H1 (cell line): ENCODE measurements around the gene S1PR3. TPM values are rescaled to one million over a fixed set of nuclear protein-coding genes. Genes with fewer than 3 reads are reported as not detected.

ENCODE experiments used
- CTCF ChIA-PET: fragments of 300-600 bp; sonication (Branson Sonifier 250); formaldehyde crosslinking; loops from one replicate; lab custom pipeline; 2021; ENCODE audit not compliant: partially characterized antibody; lab: Charles Lee
- POLR2A ChIA-PET: fragments of 300-600 bp; sonication (Branson Sonifier 250); formaldehyde crosslinking; loops from one replicate; lab custom pipeline; 2021; ENCODE audit warnings: inconsistent platforms; ENCODE audit not compliant: partially characterized antibody; lab: Charles Lee
- DNase-seq, 2 experiments: peaks; one replicate each; pipeline versions ENCODE4 v3.0.0 to v3.0.0-alpha.2; 2010 to 2022; ENCODE audit warnings: low spot score in 2 of 2, low read depth in 1 of 2, mixed read lengths in 1 of 2
- FAIRE-seq: peaks from 2 replicates; lab custom pipeline; 2011; peaks lifted over from hg19 to GRCh38; lab: Jason Lieb, UNC
- H2AFZ ChIP-seq: 2 replicates; pipeline ENCODE4 v1.8.1; 2012; ENCODE audit warnings: low read length, inconsistent platforms
- H2AK5ac ChIP-seq: 2 replicates; pipeline ENCODE4 v1.6.1; 2013; ENCODE audit warnings: low read depth, low read length
- H2BK120ac ChIP-seq: replicated peaks from 2 replicates; pipeline ENCODE3; 2013; ENCODE audit warnings: low read depth, low read length, inconsistent platforms
- H2BK12ac ChIP-seq: 2 replicates; pipeline ENCODE4 v1.6.1; 2013; ENCODE audit warnings: low read depth, low read length
- H2BK15ac ChIP-seq: 2 replicates; pipeline ENCODE4 v1.6.1; 2013; ENCODE audit warnings: low read length
- H2BK20ac ChIP-seq: 2 replicates; pipeline ENCODE4 v1.6.1; 2013; ENCODE audit warnings: low read length
- H2BK5ac ChIP-seq: 2 replicates; pipeline ENCODE4 v1.6.1; 2013; ENCODE audit warnings: low read depth, low read length
- H3K14ac ChIP-seq: 2 replicates; pipeline ENCODE4 v1.6.1; 2013; ENCODE audit warnings: inconsistent platforms; ENCODE audit not compliant: insufficient read length
- H3K18ac ChIP-seq: 2 replicates; pipeline ENCODE4 v1.6.1; 2013; ENCODE audit warnings: low read length; ENCODE audit errors: extremely low read depth
- H3K23ac ChIP-seq: 2 replicates; pipeline ENCODE4 v1.6.1; 2013; ENCODE audit warnings: inconsistent platforms; ENCODE audit not compliant: insufficient read length
- H3K23me2 ChIP-seq: 2 replicates; pipeline ENCODE4 v1.6.1; 2013; ENCODE audit warnings: low read depth, low read length
- H3K27ac ChIP-seq: 2 replicates; pipeline ENCODE4 v1.6.1; 2011; ENCODE audit warnings: low read depth, low read length, inconsistent platforms
- H3K27me3 ChIP-seq, 4 experiments: replicated peaks in 1 of 4; 1 replicate in 1 of 4; 2 replicates in 3 of 4; pipeline versions ENCODE4 v1.6.1 to v1.8.1; 2011 to 2013; ENCODE audit warnings: low read length in 3 of 4, mild to moderate bottlenecking in 3 of 4, inconsistent platforms in 2 of 4, mixed read lengths in 2 of 4, moderate library complexity in 1 of 4; ENCODE audit not compliant: control insufficient read depth in 3 of 4, insufficient read depth in 3 of 4; ENCODE audit errors: extremely low read depth in 1 of 4
- H3K36me3 ChIP-seq, 4 experiments: 2 replicates each; pipeline versions ENCODE4 v1.6.1 to v1.8.1; 2011 to 2013; ENCODE audit warnings: mild to moderate bottlenecking in 4 of 4, low read length in 3 of 4, moderate library complexity in 2 of 4, control low read depth in 1 of 4, inconsistent platforms in 1 of 4; ENCODE audit not compliant: insufficient read depth in 4 of 4, control insufficient read depth in 2 of 4
- H3K4ac ChIP-seq: replicated peaks from 2 replicates; pipeline ENCODE3; 2013; ENCODE audit warnings: low read length, low read depth, mixed read lengths, inconsistent platforms; ENCODE audit not compliant: insufficient read length
- H3K4me1 ChIP-seq, 4 experiments: replicated peaks in 1 of 4; 1 replicate in 1 of 4; 2 replicates in 3 of 4; pipeline versions ENCODE4 v1.6.1 to v1.8.1; 2011 to 2013; ENCODE audit warnings: low read length in 3 of 4, inconsistent platforms in 2 of 4, mixed read lengths in 1 of 4; ENCODE audit not compliant: insufficient read depth in 4 of 4, control insufficient read depth in 3 of 4
- H3K4me2 ChIP-seq, 2 experiments: 2 replicates each; pipeline versions ENCODE4 v1.6.1 to v1.8.1; 2011 to 2013; ENCODE audit warnings: low read depth in 2 of 2, low read length in 2 of 2, control low read depth in 1 of 2, inconsistent platforms in 1 of 2, mild to moderate bottlenecking in 1 of 2; ENCODE audit not compliant: insufficient read depth in 1 of 2
- H3K4me3 ChIP-seq, 4 experiments: fragments of 200-600, 300-600 bp in 1 of 4; sonication (generic), shearing (Covaris generic), sonication (Bioruptor Twin) in 1 of 4; 2 replicates each; pipeline versions ENCODE4 v1.5.1 to v1.8.1; 2011 to 2016; ENCODE audit warnings: low read length in 4 of 4, low read depth in 3 of 4, control low read depth in 2 of 4, inconsistent platforms in 2 of 4, mild to moderate bottlenecking in 2 of 4, mixed read lengths in 1 of 4, moderate library complexity in 1 of 4; ENCODE audit not compliant: insufficient read depth in 2 of 4; ENCODE audit errors: extremely low read depth in 1 of 4
- H3K56ac ChIP-seq: replicated peaks from 2 replicates; pipeline ENCODE3; 2013; ENCODE audit warnings: low read depth, mild to moderate bottlenecking, mixed read lengths, low read length, inconsistent platforms; ENCODE audit not compliant: insufficient read length
- H3K79me1 ChIP-seq: 2 replicates; pipeline ENCODE4 v1.6.1; 2013; ENCODE audit warnings: low read depth, low read length, control low read depth
- H3K79me2 ChIP-seq, 2 experiments: 2 replicates each; pipeline versions ENCODE4 v1.6.1 to v1.8.1; 2012 to 2013; ENCODE audit warnings: low read length in 2 of 2, mild to moderate bottlenecking in 2 of 2, inconsistent platforms in 1 of 2; ENCODE audit not compliant: insufficient read depth in 2 of 2, control insufficient read depth in 1 of 2
- H3K9ac ChIP-seq, 4 experiments: replicated peaks in 1 of 4; 1 replicate in 1 of 4; 2 replicates in 3 of 4; pipeline versions ENCODE4 v1.6.1 to v1.8.1; 2011 to 2013; ENCODE audit warnings: low read depth in 3 of 4, low read length in 3 of 4, control low read depth in 2 of 4, mild to moderate bottlenecking in 2 of 4, moderate library complexity in 2 of 4, inconsistent platforms in 1 of 4; ENCODE audit errors: extremely low read depth in 1 of 4
- H3K9me3 ChIP-seq, 2 experiments: 2 replicates each; pipeline versions ENCODE4 v1.6.1 to v1.8.1; 2012 to 2013; ENCODE audit warnings: mild to moderate bottlenecking in 2 of 2, moderate library complexity in 2 of 2, control low read depth in 1 of 2, inconsistent platforms in 1 of 2, low read depth in 1 of 2, low read length in 1 of 2, mixed read lengths in 1 of 2; ENCODE audit not compliant: insufficient read depth in 2 of 2
- H4K20me1 ChIP-seq, 2 experiments: replicated peaks in 1 of 2; 2 replicates each; pipeline versions ENCODE3 to v1.8.1; 2011 to 2013; ENCODE audit warnings: inconsistent platforms in 2 of 2, low read length in 2 of 2, mild to moderate bottlenecking in 1 of 2; ENCODE audit not compliant: insufficient read depth in 2 of 2, control insufficient read depth in 1 of 2
- H4K5ac ChIP-seq: 2 replicates; pipeline ENCODE4 v1.6.1; 2013; ENCODE audit warnings: low read length, low read depth, mixed read lengths, inconsistent platforms; ENCODE audit not compliant: insufficient read length
- H4K8ac ChIP-seq: 2 replicates; pipeline ENCODE4 v1.8.0; 2013; ENCODE audit warnings: mild to moderate bottlenecking, moderate library complexity, low read length, inconsistent platforms; ENCODE audit not compliant: insufficient read depth; ENCODE audit errors: extremely low read depth
- H4K91ac ChIP-seq: replicated peaks from 2 replicates; pipeline ENCODE3; 2013; ENCODE audit warnings: low read length, mixed read lengths, inconsistent platforms; ENCODE audit not compliant: insufficient read length
- BACH1 ChIP-seq: IDR thresholded peaks from 2 replicates; pipeline ENCODE4 v1.6.1; 2012; ENCODE audit warnings: low read length, improper control_type of control experiment
- CBX8 ChIP-seq: fragments of 300-800, 300-1000 bp; sonication (generic); IDR thresholded peaks from 2 replicates; pipeline ENCODE4 v1.7.1; 2016; ENCODE audit warnings: low read depth, low read length, borderline replicate concordance
- EP300 ChIP-seq, 2 experiments: IDR thresholded peaks; 1 replicate in 1 of 2; 2 replicates in 1 of 2; pipeline ENCODE4 v1.6.1; 2011 to 2012; ENCODE audit warnings: low read depth in 2 of 2, low read length in 2 of 2, mild to moderate bottlenecking in 2 of 2, borderline replicate concordance in 1 of 2, inconsistent platforms in 1 of 2, moderate library complexity in 1 of 2
- GTF2F1 ChIP-seq: IDR thresholded peaks from 2 replicates; pipeline ENCODE4 v1.6.1; 2012; ENCODE audit warnings: low read depth, low read length, improper control_type of control experiment, borderline replicate concordance
- NANOG ChIP-seq: IDR thresholded peaks from 2 replicates; pipeline ENCODE4 v1.6.1; 2011; ENCODE audit warnings: low read length, low read depth, mild to moderate bottlenecking, inconsistent platforms; ENCODE audit not compliant: insufficient read depth, poor library complexity, severe bottlenecking
- POLR2A ChIP-seq, 2 experiments: IDR thresholded peaks; 1 replicate in 1 of 2; 2 replicates in 1 of 2; pipeline ENCODE4 v1.6.1; 2011; ENCODE audit warnings: low read depth in 2 of 2, low read length in 2 of 2, mild to moderate bottlenecking in 2 of 2; ENCODE audit errors: control extremely low read depth in 1 of 2
- RXRA ChIP-seq: IDR thresholded peaks from 2 replicates; pipeline ENCODE4 v1.6.1; 2011; ENCODE audit warnings: low read depth, mild to moderate bottlenecking, low read length, moderate library complexity; ENCODE audit not compliant: insufficient read depth
- SP2 ChIP-seq: IDR thresholded peaks from 2 replicates; pipeline ENCODE4 v1.6.1; 2012; ENCODE audit warnings: mild to moderate bottlenecking, low read length, inconsistent platforms
- SP4 ChIP-seq: IDR thresholded peaks from 2 replicates; pipeline ENCODE4 v1.6.1; 2012; ENCODE audit warnings: low read length, inconsistent platforms
- ZNF274 ChIP-seq: IDR thresholded peaks from 2 replicates; pipeline ENCODE4 v1.7.0; 2012; ENCODE audit warnings: low read length, borderline replicate concordance; ENCODE audit errors: extremely low read depth
- WGBS, 2 experiments: shearing (Covaris generic) in 1 of 2; methylation state at CpG; one replicate each; pipeline versions ENCODE4 v1.1.6 to v1.1.7; 2013 to 2015; ENCODE audit warnings: low lambda C conversion rate in 2 of 2, mixed read lengths in 2 of 2, inconsistent platforms in 1 of 2, low coverage in 1 of 2, missing lambda C conversion rate in 1 of 2; ENCODE audit not compliant: insufficient replicate concordance in 2 of 2, insufficient coverage in 1 of 2, insufficient read length in 1 of 2; ENCODE audit errors: extremely low coverage in 1 of 2, missing lambda C conversion rate in 1 of 2; 5-methylcytosine and 5-hydroxymethylcytosine counted together
- polyA plus RNA-seq, 7 experiments: library from polyadenylated mRNA; depleted of rRNA in 3 of 7; stranded (reverse) in 5 of 7; unstranded in 2 of 7; fragments of >200 nt in 5 of 7; fragments of 200-250 nt in 2 of 7; gene quantifications; 1 replicate in 5 of 7; 2 replicates in 1 of 7; 4 replicates in 1 of 7; pipeline versions ENCODE4 v1.2.1 to v1.2.3, GENCODE V29; 2011 to 2013; ENCODE audit warnings: missing spikeins in 2 of 7, mixed read lengths in 2 of 7
- total RNA-seq: library from RNA; stranded (reverse); fragmentation: NEBNext Ultra II Directional; extraction: Animal tissue kit (Norgen Biotek cat#: 25700); gene quantifications from 2 replicates; pipeline ENCODE4 v1.2.1, GENCODE V29; 2021
- TF ChIP-seq, protein P1 (sequence below): IDR thresholded peaks from 2 replicates; pipeline ENCODE4 v1.6.1; 2012; ENCODE audit warnings: inconsistent platforms
- TF ChIP-seq, protein P2 (sequence below): IDR thresholded peaks from 2 replicates; pipeline ENCODE4 v1.6.1; 2012; ENCODE audit warnings: inconsistent platforms

S1PR3 gene
- total and polyA plus RNA-seq, 2 of the 8 experiments (the other 6 are each of a cell fraction or from before 2014, with no cell fraction given), result 3.7 to 6.4 TPM

DNA sequence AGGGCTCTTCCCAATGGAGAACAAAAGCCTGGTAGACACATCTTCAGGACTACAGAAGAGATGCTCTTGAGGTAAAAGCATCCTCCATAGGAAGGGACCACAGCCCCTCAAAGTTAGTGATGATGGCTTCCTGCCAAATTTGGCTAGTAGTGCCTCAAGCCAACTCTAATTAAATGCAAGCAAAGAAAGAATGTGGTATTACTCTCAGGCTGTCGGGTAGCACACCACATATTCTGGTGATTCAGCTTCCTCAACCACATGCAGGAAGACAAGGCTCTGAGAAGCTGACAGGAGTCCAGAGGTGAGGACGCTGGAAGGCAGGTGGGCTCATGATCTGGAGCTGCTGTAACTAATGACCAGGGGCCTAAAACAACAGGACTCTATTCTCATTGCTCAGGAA is 37.2 kb upstream of the S1PR3 start:
- H3K4ac ChIP-seq, result no peak overlapping the region
- H3K9me3 ChIP-seq, result peaks cover 0 to 4% of the 10 kb centered on the region in 2 experiments; a peak in 1 of 4 replicates
- no peak overlapping the region for H2AFZ ChIP-seq
- no peak overlapping the region for H4K5ac ChIP-seq
- no peak overlapping the region for H3K18ac ChIP-seq
- WGBS, 2 experiments, result 97% methylated on average over 2 of the region's 2 CpGs; no CpG with 5 or more reads in 1 of the 2 experiments
- H2BK15ac ChIP-seq, result no peak overlapping the region
- H3K27me3 ChIP-seq, result no peaks in the 10 kb centered on the region
- H3K23ac ChIP-seq, result no peak overlapping the region
- ChIA-PET POLR2A (no interaction called here), CTCF (no interaction called here)
- H3K14ac ChIP-seq, result no peak overlapping the region
- no peak overlapping the region for H2BK5ac ChIP-seq
- no peak overlapping the region for H3K9ac ChIP-seq
- H4K8ac ChIP-seq, result no peak overlapping the region
- H2AK5ac ChIP-seq, result no peak overlapping the region
- no peak overlapping the region for H2BK12ac ChIP-seq
- H3K23me2 ChIP-seq, result no peaks in the 10 kb centered on the region
- DNase-seq (no peak), FAIRE-seq (no peak)
- no peak overlapping the region for H3K4me3 ChIP-seq
- H3K4me2 ChIP-seq, result no peak overlapping the region
- no peak overlapping the region for H2BK20ac ChIP-seq
- H2BK120ac ChIP-seq, result no peak overlapping the region
- no peaks in the 10 kb centered on the region for H3K79me2 ChIP-seq
- no peak overlapping the region for H3K56ac ChIP-seq
- no peak overlapping the region for H3K27ac ChIP-seq
- no peaks in the 10 kb centered on the region for H4K20me1 ChIP-seq
- no peak overlapping the region for H4K91ac ChIP-seq
- peaks cover 0 to 4% (median 0%) of the 10 kb centered on the region in 4 experiments; a peak in 2 of 7 replicates for H3K4me1 ChIP-seq
- no peaks in the 10 kb centered on the region for H3K79me1 ChIP-seq
- H3K36me3 ChIP-seq, result no peaks in the 10 kb centered on the region
- TF ChIP-seq, protein P1, sequence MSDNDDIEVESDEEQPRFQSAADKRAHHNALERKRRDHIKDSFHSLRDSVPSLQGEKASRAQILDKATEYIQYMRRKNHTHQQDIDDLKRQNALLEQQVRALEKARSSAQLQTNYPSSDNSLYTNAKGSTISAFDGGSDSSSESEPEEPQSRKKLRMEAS, result no peak
- TF ChIP-seq ZNF274 (no peak), BACH1 (no peak), POLR2A (IDR thresholded peaks at IDR 0.05; ENCODE audit: control extremely low read depth in 1 of 2, low read depth in 2 of 2, low read length in 2 of 2) (no peak), EP300 (IDR thresholded peaks at IDR 0.05; ENCODE audit: borderline replicate concordance in 1 of 2, low read depth in 2 of 2, low read length in 2 of 2) (no peak), GTF2F1 (no peak), SP4 (no peak), CBX8 (no peak), SP2 (no peak), NANOG (no peak), RXRA (no peak)
- TF ChIP-seq, protein P2, sequence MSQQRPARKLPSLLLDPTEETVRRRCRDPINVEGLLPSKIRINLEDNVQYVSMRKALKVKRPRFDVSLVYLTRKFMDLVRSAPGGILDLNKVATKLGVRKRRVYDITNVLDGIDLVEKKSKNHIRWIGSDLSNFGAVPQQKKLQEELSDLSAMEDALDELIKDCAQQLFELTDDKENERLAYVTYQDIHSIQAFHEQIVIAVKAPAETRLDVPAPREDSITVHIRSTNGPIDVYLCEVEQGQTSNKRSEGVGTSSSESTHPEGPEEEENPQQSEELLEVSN, result no peak
